Measurements from ENCODE around the gene DYNLT5. TPM values are rescaled to one million over a fixed set of nuclear protein-coding genes. Genes with fewer than 3 reads are reported as not detected.

DYNLT5 gene
- total RNA-seq, 1 experiment from 2014 or later = 1.3 TPM

DNA sequence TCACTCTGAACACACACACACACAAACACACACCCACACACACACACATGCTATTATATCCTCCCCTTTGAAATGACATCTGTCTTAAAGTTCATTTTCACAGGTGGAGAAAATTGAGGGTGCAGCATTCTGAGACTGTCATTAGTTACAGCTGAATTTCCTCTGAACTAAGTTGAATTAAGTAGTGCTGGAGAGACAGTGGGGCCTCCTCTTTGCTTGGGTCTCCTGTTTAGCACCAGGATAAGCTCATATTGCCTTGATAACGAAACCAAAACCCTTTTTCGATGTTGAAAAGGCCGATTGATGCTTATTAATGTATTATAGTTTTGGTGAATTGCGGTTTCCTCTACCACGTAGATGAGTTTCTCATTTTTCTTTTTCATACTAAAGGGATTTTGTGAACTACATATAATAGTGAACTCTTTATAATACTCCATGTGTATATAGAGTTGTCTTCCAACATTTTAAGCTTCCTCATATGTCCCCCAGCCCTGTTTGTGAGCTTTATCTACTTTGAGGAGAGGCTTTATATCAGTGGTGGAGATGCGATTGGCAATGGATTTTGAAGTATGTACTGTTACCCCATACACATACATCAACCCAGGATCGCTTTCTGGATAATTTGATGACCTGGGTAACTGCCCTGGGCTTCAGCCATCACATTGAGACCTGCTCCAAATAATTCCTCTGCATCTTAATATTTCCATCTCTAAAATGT is 17.4 kb downstream of the DYNLT5 start:
- TF ChIP-seq, protein P1, sequence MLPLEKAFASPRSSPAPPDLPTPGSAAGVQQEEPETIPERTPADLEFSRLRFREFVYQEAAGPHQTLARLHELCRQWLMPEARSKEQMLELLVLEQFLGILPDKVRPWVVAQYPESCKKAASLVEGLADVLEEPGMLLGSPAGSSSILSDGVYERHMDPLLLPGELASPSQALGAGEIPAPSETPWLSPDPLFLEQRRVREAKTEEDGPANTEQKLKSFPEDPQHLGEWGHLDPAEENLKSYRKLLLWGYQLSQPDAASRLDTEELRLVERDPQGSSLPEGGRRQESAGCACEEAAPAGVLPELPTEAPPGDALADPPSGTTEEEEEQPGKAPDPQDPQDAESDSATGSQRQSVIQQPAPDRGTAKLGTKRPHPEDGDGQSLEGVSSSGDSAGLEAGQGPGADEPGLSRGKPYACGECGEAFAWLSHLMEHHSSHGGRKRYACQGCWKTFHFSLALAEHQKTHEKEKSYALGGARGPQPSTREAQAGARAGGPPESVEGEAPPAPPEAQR (CRISPR knock-in tag; IDR thresholded peaks at IDR 0.05) = no peak
- TF ChIP-seq SMAD3 (CRISPR knock-in tag; IDR thresholded peaks at IDR 0.05; ENCODE audit: borderline replicate concordance) (no peak), ZNF232 (CRISPR knock-in tag; IDR thresholded peaks at IDR 0.05) (no peak), SP1 (CRISPR knock-in tag; conservative IDR thresholded peaks at IDR 0.05) (no peak), HMGA2 (CRISPR knock-in tag; IDR thresholded peaks at IDR 0.05) (no peak), NFYB (CRISPR knock-in tag; conservative IDR thresholded peaks at IDR 0.05; ENCODE audit: low read depth) (no peak), NFATC4 (CRISPR knock-in tag; IDR thresholded peaks at IDR 0.05) (no peak), OVOL2 (CRISPR knock-in tag; IDR thresholded peaks at IDR 0.05; ENCODE audit: borderline replicate concordance) (no peak)
- TF ChIP-seq, protein P2, sequence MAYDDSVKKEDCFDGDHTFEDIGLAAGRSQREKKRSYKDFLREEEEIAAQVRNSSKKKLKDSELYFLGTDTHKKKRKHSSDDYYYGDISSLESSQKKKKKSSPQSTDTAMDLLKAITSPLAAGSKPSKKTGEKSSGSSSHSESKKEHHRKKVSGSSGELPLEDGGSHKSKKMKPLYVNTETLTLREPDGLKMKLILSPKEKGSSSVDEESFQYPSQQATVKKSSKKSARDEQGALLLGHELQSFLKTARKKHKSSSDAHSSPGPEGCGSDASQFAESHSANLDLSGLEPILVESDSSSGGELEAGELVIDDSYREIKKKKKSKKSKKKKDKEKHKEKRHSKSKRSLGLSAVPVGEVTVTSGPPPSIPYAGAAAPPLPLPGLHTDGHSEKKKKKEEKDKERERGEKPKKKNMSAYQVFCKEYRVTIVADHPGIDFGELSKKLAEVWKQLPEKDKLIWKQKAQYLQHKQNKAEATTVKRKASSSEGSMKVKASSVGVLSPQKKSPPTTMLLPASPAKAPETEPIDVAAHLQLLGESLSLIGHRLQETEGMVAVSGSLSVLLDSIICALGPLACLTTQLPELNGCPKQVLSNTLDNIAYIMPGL (CRISPR knock-in tag; IDR thresholded peaks at IDR 0.05) = no peak
- TF ChIP-seq, protein P3, sequence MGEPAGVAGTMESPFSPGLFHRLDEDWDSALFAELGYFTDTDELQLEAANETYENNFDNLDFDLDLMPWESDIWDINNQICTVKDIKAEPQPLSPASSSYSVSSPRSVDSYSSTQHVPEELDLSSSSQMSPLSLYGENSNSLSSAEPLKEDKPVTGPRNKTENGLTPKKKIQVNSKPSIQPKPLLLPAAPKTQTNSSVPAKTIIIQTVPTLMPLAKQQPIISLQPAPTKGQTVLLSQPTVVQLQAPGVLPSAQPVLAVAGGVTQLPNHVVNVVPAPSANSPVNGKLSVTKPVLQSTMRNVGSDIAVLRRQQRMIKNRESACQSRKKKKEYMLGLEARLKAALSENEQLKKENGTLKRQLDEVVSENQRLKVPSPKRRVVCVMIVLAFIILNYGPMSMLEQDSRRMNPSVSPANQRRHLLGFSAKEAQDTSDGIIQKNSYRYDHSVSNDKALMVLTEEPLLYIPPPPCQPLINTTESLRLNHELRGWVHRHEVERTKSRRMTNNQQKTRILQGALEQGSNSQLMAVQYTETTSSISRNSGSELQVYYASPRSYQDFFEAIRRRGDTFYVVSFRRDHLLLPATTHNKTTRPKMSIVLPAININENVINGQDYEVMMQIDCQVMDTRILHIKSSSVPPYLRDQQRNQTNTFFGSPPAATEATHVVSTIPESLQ (CRISPR knock-in tag; IDR thresholded peaks at IDR 0.05) = no peak
- TF ChIP-seq, protein P4, sequence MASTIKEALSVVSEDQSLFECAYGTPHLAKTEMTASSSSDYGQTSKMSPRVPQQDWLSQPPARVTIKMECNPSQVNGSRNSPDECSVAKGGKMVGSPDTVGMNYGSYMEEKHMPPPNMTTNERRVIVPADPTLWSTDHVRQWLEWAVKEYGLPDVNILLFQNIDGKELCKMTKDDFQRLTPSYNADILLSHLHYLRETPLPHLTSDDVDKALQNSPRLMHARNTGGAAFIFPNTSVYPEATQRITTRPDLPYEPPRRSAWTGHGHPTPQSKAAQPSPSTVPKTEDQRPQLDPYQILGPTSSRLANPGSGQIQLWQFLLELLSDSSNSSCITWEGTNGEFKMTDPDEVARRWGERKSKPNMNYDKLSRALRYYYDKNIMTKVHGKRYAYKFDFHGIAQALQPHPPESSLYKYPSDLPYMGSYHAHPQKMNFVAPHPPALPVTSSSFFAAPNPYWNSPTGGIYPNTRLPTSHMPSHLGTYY (CRISPR knock-in tag; IDR thresholded peaks at IDR 0.05) = no peak
- TF ChIP-seq, protein P5, sequence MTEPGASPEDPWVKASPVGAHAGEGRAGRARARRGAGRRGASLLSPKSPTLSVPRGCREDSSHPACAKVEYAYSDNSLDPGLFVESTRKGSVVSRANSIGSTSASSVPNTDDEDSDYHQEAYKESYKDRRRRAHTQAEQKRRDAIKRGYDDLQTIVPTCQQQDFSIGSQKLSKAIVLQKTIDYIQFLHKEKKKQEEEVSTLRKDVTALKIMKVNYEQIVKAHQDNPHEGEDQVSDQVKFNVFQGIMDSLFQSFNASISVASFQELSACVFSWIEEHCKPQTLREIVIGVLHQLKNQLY (CRISPR knock-in tag; IDR thresholded peaks at IDR 0.05) = no peak
- TF ChIP-seq, protein P6, sequence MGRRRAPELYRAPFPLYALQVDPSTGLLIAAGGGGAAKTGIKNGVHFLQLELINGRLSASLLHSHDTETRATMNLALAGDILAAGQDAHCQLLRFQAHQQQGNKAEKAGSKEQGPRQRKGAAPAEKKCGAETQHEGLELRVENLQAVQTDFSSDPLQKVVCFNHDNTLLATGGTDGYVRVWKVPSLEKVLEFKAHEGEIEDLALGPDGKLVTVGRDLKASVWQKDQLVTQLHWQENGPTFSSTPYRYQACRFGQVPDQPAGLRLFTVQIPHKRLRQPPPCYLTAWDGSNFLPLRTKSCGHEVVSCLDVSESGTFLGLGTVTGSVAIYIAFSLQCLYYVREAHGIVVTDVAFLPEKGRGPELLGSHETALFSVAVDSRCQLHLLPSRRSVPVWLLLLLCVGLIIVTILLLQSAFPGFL (CRISPR knock-in tag; IDR thresholded peaks at IDR 0.05; ENCODE audit: borderline replicate concordance) = no peak
- TF ChIP-seq, protein P7, sequence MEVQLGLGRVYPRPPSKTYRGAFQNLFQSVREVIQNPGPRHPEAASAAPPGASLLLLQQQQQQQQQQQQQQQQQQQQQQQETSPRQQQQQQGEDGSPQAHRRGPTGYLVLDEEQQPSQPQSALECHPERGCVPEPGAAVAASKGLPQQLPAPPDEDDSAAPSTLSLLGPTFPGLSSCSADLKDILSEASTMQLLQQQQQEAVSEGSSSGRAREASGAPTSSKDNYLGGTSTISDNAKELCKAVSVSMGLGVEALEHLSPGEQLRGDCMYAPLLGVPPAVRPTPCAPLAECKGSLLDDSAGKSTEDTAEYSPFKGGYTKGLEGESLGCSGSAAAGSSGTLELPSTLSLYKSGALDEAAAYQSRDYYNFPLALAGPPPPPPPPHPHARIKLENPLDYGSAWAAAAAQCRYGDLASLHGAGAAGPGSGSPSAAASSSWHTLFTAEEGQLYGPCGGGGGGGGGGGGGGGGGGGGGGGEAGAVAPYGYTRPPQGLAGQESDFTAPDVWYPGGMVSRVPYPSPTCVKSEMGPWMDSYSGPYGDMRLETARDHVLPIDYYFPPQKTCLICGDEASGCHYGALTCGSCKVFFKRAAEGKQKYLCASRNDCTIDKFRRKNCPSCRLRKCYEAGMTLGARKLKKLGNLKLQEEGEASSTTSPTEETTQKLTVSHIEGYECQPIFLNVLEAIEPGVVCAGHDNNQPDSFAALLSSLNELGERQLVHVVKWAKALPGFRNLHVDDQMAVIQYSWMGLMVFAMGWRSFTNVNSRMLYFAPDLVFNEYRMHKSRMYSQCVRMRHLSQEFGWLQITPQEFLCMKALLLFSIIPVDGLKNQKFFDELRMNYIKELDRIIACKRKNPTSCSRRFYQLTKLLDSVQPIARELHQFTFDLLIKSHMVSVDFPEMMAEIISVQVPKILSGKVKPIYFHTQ (CRISPR knock-in tag; IDR thresholded peaks at IDR 0.05) = no peak
- TF ChIP-seq, protein P8, sequence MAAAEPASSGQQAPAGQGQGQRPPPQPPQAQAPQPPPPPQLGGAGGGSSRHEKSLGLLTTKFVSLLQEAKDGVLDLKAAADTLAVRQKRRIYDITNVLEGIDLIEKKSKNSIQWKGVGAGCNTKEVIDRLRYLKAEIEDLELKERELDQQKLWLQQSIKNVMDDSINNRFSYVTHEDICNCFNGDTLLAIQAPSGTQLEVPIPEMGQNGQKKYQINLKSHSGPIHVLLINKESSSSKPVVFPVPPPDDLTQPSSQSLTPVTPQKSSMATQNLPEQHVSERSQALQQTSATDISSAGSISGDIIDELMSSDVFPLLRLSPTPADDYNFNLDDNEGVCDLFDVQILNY (CRISPR knock-in tag; IDR thresholded peaks at IDR 0.05) = no peak
- ATAC-seq (no peak), DNase-seq (ENCODE audit: low spot score) (no peak)
- H3K36me3 Mint-ChIP-seq = no peaks in the 10 kb centered on the region
- no peak overlapping the region for H3K27ac Mint-ChIP-seq
- no peaks in the 10 kb centered on the region for H3K4me1 Mint-ChIP-seq
- POLR2A ChIA-PET = no interaction called here
- H3K27me3 Mint-ChIP-seq (ENCODE audit: low read depth) = no peaks in the 10 kb centered on the region
- no peaks in the 10 kb centered on the region for H3K9me3 Mint-ChIP-seq
- CTCF ChIA-PET = no interaction called here
- H3K4me3 Mint-ChIP-seq = no peak overlapping the region

Data from WTC11 (cell line).